AML-193 (cell line): ENCODE data around the gene ABLIM1.
A peak's percentile ranks its signal among the peaks of the same experiment; 100 is the strongest.

ENCODE experiments used
- DNase-seq, 2 experiments: peaks; one replicate each; lab custom pipeline; 2025; lab: John Stamatoyannopoulos, UW

ABLIM1 gene

GRCh38 chr10:114581071-114581470 is 77.0 kb downstream of the ABLIM1 start:
- no peak for DNase-seq

GRCh38 chr10:114577133-114577532 is 80.9 kb downstream of the ABLIM1 start:
- DNase-seq, result no peak

GRCh38 chr10:114576716-114577115 is 81.4 kb downstream of the ABLIM1 start:
- DNase-seq, result no peak

- no peak for DNase-seq
Observed at GRCh38 chr10:114576132-114576487, 82.0 kb downstream of the ABLIM1 start.

GRCh38 chr10:114575417-114576131 is 82.5 kb downstream of the ABLIM1 start:
- DNase-seq, result no peak

- DNase-seq, result no peak
Observed at GRCh38 chr10:114573330-114574045, 84.6 kb downstream of the ABLIM1 start.

GRCh38 chr10:114571316-114571999 is 86.6 kb downstream of the ABLIM1 start:
- DNase-seq, result no peak

GRCh38 chr10:114566064-114566463 is 92.0 kb downstream of the ABLIM1 start:
- DNase-seq, result no peak

- DNase-seq, result no peak
Observed at GRCh38 chr10:114565066-114565465, 93.0 kb downstream of the ABLIM1 start.

GRCh38 chr10:114561008-114561523 is 97.0 kb downstream of the ABLIM1 start:
- no peak for DNase-seq

GRCh38 chr10:114560144-114560543 is 97.9 kb downstream of the ABLIM1 start:
- no peak for DNase-seq

- no peak for DNase-seq
Observed at GRCh38 chr10:114559636-114560035, 98.4 kb downstream of the ABLIM1 start.

- DNase-seq, result no peak
Observed at GRCh38 chr10:114557854-114558253, 100.2 kb downstream of the ABLIM1 start.

- no peak for DNase-seq
Observed at GRCh38 chr10:114556236-114557122, 101.6 kb downstream of the ABLIM1 start.

- DNase-seq, result no peak
Observed at GRCh38 chr10:114553436-114553835, 104.6 kb downstream of the ABLIM1 start.

- DNase-seq, result no peak
Observed at GRCh38 chr10:114552050-114552449, 106.0 kb downstream of the ABLIM1 start.

- DNase-seq, result no peak
Observed at GRCh38 chr10:114551636-114551972, 106.5 kb downstream of the ABLIM1 start.

GRCh38 chr10:114550756-114551635 is 107.1 kb downstream of the ABLIM1 start:
- peak; percentile 47 to 51 for DNase-seq

GRCh38 chr10:114548662-114549061 is 109.4 kb downstream of the ABLIM1 start:
- DNase-seq, result no peak

- DNase-seq, result no peak
Observed at GRCh38 chr10:114547514-114547913, 110.6 kb downstream of the ABLIM1 start.

- DNase-seq, result no peak
Observed at GRCh38 chr10:114547056-114547455, 111.0 kb downstream of the ABLIM1 start.
